C4-2B (cell line): Measurements from ENCODE around the gene TOM1L2.

ENCODE experiments used
- H3K27ac ChIP-seq: fragments of 450-650 bp; 2 replicates; pipeline ENCODE4 v1.5.1; 2017
- CTCF ChIP-seq: fragments of 450-650 bp; conservative IDR thresholded peaks from 2 replicates; pipeline ENCODE4 v1.5.1; 2017; ENCODE audit warnings: mild to moderate bottlenecking
- ZFX ChIP-seq: fragments of 450-650 bp; IDR thresholded peaks from 2 replicates; pipeline ENCODE4 v1.6.1; 2017

TOM1L2 gene

GRCh38 chr17:17815436-17816200 lies 156.6 kb downstream of the TOM1L2 start:
- no peak for TF ChIP-seq CTCF
- no peak for TF ChIP-seq ZFX
- H3K27ac ChIP-seq: peak overlapping the region; percentile 86

GRCh38 chr17:17815062-17815406 lies 157.2 kb downstream of the TOM1L2 start:
- TF ChIP-seq CTCF (no peak), ZFX (no peak)
- peak overlapping the region; percentile 86 for H3K27ac ChIP-seq

- TF ChIP-seq ZFX: no peak
- TF ChIP-seq CTCF: no peak
- peak overlapping the region; percentile 86 for H3K27ac ChIP-seq
Measured at GRCh38 chr17:17814162-17815061, 157.8 kb downstream of the TOM1L2 start.

- peak overlapping the region; percentile 86 for H3K27ac ChIP-seq
- no peak for TF ChIP-seq CTCF
Measured at GRCh38 chr17:17813725-17814095, 158.5 kb downstream of the TOM1L2 start.

- no peak for TF ChIP-seq CTCF
- no peak for TF ChIP-seq ZFX
- H3K27ac ChIP-seq: peak overlapping the region; percentile 86
Measured at GRCh38 chr17:17813055-17813724, 159.0 kb downstream of the TOM1L2 start.

GRCh38 chr17:17812211-17813054 lies 159.8 kb downstream of the TOM1L2 start:
- TF ChIP-seq CTCF (peak; percentile 98), ZFX (peak; percentile 83)
- H3K27ac ChIP-seq: peak overlapping the region; percentile 86
